Measurements from ENCODE around the gene SLC25A23. TPM values are rescaled to one million over a fixed set of nuclear protein-coding genes. Genes with fewer than 3 reads are reported as not detected.
"Not testable (repeated sequence)": the region's sequence is repeated elsewhere in the genome, so short reads cannot be mapped to it uniquely, and the experiment has no call there.

The SLC25A23 gene
- total and polyA plus RNA-seq, 10 donors = 7.5 to 39.6 (median 18.5) TPM

GRCh38 chr19:6433165-6433564, 26.4 kb downstream of the SLC25A23 start:
- Histone ChIP-seq H3K4me3 (no peak overlapping the region), H3K36me3 (no peaks in the 10 kb centered on the region), H3K27ac (no peak overlapping the region), H3K4me1 (peaks cover 0 to 3% (median 0%) of the 10 kb centered on the region in 6 donors), H3K9me3 (no peaks in the 10 kb centered on the region), H3K27me3 (replicated peaks in 1 of 7) (no peaks in the 10 kb centered on the region)
- 89 to 91% (median 89%) methylated on average over 11 of the region's 11 CpGs for WGBS, 5 donors
- TF ChIP-seq, protein P1, sequence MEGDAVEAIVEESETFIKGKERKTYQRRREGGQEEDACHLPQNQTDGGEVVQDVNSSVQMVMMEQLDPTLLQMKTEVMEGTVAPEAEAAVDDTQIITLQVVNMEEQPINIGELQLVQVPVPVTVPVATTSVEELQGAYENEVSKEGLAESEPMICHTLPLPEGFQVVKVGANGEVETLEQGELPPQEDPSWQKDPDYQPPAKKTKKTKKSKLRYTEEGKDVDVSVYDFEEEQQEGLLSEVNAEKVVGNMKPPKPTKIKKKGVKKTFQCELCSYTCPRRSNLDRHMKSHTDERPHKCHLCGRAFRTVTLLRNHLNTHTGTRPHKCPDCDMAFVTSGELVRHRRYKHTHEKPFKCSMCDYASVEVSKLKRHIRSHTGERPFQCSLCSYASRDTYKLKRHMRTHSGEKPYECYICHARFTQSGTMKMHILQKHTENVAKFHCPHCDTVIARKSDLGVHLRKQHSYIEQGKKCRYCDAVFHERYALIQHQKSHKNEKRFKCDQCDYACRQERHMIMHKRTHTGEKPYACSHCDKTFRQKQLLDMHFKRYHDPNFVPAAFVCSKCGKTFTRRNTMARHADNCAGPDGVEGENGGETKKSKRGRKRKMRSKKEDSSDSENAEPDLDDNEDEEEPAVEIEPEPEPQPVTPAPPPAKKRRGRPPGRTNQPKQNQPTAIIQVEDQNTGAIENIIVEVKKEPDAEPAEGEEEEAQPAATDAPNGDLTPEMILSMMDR (IDR thresholded peaks at IDR 0.05 in 8 of 11, conservative IDR thresholded peaks at IDR 0.05 in 3 of 11) = no peak
- no peak for TF ChIP-seq POLR2AphosphoS5 (IDR thresholded peaks at IDR 0.05)
- no peak for TF ChIP-seq POLR2A (IDR thresholded peaks at IDR 0.05)
- intact Hi-C loops (cut with DNase I; ENCODE audit: low total_unique reads) = no loop called here
- DNase-seq = no peak

GRCh38 chr19:6431891-6432290, 27.7 kb downstream of the SLC25A23 start:
- TF ChIP-seq POLR2A (IDR thresholded peaks at IDR 0.05) (no peak), POLR2AphosphoS5 (IDR thresholded peaks at IDR 0.05) (no peak)
- TF ChIP-seq, protein P1 (IDR thresholded peaks at IDR 0.05 in 8 of 11, conservative IDR thresholded peaks at IDR 0.05 in 3 of 11) = no peak

DNA sequence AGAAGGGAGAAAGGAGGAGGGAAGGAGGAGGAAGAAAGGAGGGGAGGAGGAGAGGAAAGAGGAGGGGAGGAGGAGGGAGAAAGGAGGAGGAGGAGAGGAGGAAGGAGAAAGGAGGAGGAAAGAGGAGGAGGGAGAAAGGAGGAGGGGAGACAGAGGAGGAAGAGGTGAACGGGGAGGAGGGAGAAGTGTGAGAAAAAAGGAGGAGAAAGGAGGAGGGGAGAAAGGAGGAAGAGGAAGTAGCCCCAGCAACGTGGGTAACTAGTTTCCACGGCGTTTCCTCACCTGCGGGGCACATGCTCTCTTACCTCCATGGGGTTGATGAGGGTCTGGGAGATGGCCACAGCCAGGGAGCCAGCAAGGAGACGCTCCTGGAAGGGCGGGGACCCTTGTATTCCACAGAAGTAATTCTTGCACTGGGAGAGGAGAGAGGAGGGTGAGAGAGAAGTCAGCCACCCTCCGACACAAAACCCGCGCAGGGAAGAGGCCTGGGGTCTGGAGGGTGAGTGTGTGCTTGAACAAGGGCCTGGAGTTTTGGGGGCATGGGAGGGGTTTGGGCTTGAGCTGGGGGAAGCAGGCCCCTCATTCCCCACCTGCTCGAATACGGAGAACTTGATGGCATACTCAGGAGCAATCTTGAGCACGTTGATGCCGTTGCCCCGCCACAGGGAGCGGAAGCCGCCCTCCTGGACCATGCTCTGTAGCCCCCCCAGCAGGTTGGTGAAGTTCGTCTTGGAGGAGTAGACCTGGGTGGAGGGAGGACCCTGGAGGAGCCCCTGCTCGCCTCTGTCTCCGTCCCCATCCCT, 30.0 kb downstream of the SLC25A23 start:
- H3K27ac ChIP-seq = no peak overlapping the region
- no peak for TF ChIP-seq POLR2AphosphoS5 (IDR thresholded peaks at IDR 0.05)
- TF ChIP-seq, protein P1 (IDR thresholded peaks at IDR 0.05 in 8 of 11, conservative IDR thresholded peaks at IDR 0.05 in 3 of 11) = no peak
- no peak for TF ChIP-seq POLR2A (IDR thresholded peaks at IDR 0.05)
- no peaks in the 10 kb centered on the region for H3K9me3 ChIP-seq
- intact Hi-C loops (cut with DNase I; ENCODE audit: low total_unique reads) = no loop called here
- peaks cover 0 to 15% (median 6%) of the 10 kb centered on the region in 6 donors for H3K4me1 ChIP-seq
- no peak for DNase-seq
- no peaks in the 10 kb centered on the region for H3K36me3 ChIP-seq
- no peaks in the 10 kb centered on the region for H3K27me3 ChIP-seq (replicated peaks in 1 of 7)
- 56 to 63% (median 61%) methylated on average over 15 to 20 of the region's 20 CpGs for WGBS, 5 donors
- H3K4me3 ChIP-seq = no peak overlapping the region

More at GRCh38 chr19:6431891-6432290, 27.7 kb downstream of the SLC25A23 start:
- no peak overlapping the region for H3K27ac ChIP-seq
- H3K4me3 ChIP-seq = no peak overlapping the region
- WGBS, 5 donors = 87 to 95% (median 93%) methylated on average over 11 of the region's 11 CpGs
- H3K27me3 ChIP-seq (replicated peaks in 1 of 7) = no peaks in the 10 kb centered on the region
- no peaks in the 10 kb centered on the region for H3K36me3 ChIP-seq
- peaks cover 0 to 3% (median 0%) of the 10 kb centered on the region in 6 donors for H3K4me1 ChIP-seq
- intact Hi-C loops (cut with DNase I; ENCODE audit: low total_unique reads) = no loop called here
- no peak for DNase-seq
- no peaks in the 10 kb centered on the region for H3K9me3 ChIP-seq

DNA sequence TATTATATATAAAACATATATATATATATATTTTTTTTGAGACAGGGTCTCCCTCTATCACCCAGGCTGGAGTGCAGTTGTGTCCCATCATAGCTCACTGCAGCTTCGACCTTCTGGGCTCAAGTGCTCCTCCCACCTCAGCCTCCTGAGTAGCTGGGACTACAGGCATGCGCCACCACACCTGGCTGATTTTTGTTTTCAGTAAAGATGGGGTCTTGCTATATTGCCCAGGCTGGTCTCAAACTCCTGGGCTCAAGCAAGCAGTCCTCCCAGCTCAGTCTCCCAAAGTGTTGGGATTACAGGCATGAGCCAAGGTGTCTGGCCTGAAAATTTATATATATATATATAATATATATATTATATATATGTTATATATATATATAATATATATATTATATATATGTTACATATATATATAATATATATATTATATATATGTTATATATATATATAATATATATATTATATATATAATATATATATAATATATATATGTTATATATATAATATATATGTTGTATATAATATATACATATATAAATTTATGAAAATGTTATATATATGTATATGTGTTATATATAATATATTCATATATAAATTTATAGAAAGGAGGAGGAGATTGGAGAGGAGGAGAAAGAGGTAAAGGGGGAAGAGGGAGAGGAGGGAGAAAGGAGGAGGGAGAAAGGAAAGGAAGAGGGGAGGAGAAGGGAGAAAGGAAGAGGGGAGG, 30.7 kb downstream of the SLC25A23 start:
- H3K4me3 ChIP-seq; intact Hi-C loops (cut with DNase I; ENCODE audit: low total_unique reads); H3K9me3 ChIP-seq; H3K27me3 ChIP-seq (replicated peaks in 1 of 7); H3K27ac ChIP-seq; H3K36me3 ChIP-seq; DNase-seq: not testable (repeated sequence)
- WGBS, 5 donors = 77 to 87% (median 83%) methylated on average over 2 of the region's 2 CpGs
- H3K4me1 ChIP-seq = peaks cover 0 to 17% (median 8%) of the 10 kb centered on the region in 6 donors

Measured in spleen (tissue), 11 donors.